Stimulated activated CD8-positive, alpha-beta memory T cell treated with anti-CD3 and anti-CD28 coated beads, Interleukin-12 subunit alpha, Interleukin-12 subunit beta, amount 100 ng/mL, for 4 hours (primary cell): ENCODE results near the gene FEZF1.
"Not testable (repeated sequence)": the region's sequence is repeated elsewhere in the genome, so short reads cannot be mapped to it uniquely, and the experiment has no call there.

Source experiments
- DNase-seq: peaks from one replicate; pipeline ENCODE4 v3.0.0-alpha.2; 2020; ENCODE audit warnings: low read depth

Gene FEZF1

DNA sequence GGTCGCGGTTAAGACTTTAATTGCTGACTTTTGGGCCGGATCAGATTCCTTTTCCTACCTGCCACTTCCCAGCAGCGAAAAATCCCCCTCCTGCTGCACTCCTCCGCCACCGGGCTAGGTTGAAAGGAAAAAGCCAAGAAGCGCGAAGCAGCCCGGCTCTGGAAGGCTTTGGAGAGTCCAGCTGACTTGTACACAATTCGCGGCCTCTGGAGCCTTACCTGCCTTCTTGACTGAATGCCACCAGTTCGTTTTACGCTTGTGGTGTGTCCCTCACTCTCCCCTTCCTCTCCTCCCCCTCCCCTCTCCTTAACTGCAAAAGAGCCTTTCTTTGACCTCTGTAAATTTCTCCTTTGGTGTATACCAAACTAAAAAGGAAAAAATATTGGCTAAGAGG, 2.7 kb upstream of the FEZF1 start:
- no peak for DNase-seq

DNA sequence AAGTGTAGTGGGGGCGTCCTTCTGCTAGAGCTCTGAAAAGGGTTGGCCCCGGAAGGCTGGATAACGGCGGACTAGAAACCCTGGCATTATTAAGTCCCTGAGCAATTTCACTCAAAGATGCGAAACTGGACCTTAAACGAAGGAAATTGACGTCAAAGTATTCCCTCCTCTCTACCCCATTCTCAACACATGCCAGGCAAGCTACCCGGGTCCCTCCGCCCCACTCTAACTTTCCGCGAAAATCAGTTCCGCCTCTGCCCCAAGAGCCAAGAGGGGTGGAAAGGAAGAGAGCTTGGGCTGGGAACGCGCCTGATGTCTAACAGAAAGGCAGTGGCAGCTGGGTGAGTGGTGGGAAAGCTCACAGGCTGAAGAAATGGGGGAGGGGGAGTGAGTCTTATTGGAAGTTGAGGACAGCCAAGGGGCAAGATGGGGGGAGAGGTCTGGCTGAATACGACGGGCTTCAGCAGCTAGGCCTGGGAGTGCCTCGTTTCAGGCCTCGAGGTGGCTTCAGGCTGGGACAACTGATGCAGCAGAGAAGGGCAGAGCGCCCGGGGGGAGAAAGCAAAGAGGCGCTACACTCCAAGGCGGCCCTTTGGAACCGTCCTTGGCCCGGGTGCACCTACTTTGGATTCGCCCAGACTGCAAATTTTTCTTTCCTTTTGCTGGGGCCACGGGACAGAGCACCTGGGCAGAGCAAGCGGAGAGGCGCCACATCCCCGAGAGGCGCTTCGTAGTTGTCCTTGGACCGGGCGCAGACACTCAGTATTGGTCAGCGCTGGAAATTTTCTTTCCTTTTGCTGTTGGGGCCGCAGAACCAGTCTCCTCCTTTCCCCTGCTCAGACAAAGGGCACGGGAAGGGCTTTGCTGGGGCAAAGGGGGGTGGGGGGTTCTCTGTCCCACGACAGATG, 2.0 kb upstream of the FEZF1 start:
- DNase-seq, result no peak

DNA sequence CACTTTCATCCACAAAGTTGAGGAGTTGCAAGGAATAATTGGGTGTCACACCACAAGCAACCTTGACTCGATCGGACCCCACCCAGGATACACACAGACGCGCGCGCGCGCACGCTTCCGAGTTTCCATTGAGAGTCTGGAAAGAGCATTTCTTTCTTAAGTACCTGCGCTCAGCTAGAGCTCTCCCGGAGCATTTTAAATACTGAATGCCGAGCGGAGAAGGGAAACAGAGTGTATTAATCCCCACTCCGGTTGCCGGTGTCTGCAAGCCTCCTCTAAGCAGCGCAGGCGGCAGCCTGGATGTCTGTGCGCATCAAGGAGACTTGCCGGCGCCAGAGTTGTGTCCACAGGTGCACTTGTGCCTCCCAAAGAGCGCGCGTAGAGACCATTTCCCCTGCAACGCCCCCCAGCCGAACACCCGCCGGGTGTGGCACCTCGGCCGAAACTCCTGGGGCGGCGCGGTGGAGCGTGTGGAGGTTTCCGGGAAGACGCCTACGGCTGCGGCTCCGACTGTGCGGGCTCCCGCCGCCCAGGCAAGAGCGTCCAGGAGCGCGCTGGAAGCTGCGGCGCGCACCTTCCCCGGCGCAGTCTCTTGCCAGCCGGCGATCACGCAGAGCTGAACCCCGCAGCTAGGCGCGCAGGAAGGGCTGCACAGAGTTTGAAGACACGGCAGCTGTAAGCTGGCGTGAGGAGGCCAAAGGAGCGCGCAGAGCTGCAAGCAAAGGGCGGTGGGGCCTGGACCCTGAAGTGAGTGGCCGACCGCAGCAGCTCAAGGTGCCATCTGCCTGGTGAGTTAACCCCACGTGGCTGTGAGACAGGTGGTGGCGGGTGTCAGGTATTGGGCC, 1.1 kb upstream of the FEZF1 start:
- DNase-seq, result no peak

DNA sequence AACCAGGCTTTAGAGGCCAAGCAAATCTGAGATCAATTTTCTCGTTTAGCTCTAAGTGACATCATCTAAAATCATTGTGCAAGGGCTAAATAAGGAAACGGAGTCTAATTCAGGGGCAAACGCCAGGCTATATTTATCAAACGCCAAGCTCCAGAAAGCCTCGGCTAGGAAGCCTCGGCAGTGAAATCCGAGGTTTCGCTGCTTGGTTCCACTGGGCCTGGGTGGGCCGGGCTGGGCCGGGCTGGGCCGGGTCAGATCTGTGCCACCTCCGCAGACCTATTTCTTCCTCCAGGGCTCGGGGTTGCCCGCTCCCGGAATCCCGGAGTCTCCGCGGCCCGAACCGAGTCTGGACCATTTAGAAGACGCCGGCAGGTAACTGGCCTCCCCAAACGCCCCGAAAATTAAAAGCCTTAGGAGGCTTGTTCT, 459 bp upstream of the FEZF1 start:
- DNase-seq, result no peak

DNA sequence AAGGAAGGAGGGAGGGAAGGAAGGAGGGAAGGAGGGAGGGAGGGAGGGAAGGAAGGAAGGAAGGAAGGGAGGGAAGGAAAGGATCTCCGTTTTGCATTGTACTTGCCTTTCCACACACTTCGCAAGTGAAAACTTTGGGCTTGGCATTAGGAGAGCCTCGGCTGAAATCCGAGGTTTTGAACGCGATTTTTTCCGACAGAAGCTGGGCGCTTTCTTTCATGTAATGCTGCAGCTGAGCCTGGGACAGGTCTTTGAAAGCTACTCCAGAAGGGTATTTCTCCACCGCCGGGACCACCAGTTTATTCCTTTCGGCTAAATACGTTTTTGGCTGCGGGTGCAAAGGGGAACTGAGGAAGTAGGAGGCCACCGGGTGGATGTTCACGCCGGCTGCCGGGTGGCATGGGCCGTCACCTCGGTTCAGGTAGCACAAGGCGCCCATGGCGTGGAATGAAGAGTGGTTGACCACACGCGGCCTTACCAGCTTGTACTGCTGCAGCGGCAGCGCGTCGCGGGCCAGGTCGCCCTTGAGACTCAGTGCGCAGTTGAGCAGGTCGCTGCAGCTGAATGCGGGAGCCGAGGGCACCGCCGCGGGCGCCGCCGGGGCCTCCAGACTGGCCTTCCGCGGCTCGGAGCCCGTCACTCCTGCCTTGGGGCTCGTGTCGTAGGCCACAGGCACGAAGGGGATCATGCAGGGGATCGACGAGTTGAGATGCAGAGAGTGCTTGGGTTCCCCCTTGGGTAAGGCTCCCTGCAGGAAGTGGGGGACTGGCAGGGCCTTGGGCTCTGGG, 825 bp downstream of the FEZF1 start:
- DNase-seq, result no peak

DNA sequence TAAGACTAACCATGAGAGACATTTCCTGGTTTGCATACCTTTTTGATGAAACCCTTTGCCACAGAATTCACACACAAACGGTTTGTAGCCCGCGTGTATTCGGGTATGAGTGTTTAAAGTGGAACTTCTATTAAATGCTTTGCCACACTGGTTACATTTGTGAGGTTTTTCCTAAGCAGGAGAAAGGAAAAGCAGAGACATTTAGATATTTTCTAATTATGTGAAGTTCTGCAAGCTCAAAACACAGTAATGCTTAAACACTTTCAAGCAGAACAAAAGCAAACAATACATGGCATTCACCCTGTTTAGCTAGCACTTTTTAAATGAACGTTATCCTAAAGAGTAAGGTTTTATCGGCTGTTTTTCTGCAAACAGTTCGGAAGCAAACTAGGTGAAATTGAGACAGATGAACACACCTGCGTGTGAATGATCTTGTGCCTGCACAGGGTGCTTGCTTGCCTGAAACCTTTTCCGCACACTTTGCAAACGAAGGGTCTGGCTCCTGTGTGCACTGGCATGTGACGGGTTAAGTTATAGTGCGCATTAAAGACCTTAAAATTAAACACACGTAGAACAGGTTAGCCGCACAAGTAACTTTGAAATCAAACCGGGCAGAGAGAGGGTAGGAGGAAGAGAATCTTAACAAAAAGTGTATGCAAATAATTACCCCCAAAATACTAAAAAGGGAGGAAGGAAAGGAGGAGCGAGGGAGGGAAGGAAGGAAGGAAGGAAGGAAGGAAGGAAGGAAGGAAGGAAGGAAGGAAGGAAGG, 1.6 kb downstream of the FEZF1 start:
- no peak for DNase-seq

DNA sequence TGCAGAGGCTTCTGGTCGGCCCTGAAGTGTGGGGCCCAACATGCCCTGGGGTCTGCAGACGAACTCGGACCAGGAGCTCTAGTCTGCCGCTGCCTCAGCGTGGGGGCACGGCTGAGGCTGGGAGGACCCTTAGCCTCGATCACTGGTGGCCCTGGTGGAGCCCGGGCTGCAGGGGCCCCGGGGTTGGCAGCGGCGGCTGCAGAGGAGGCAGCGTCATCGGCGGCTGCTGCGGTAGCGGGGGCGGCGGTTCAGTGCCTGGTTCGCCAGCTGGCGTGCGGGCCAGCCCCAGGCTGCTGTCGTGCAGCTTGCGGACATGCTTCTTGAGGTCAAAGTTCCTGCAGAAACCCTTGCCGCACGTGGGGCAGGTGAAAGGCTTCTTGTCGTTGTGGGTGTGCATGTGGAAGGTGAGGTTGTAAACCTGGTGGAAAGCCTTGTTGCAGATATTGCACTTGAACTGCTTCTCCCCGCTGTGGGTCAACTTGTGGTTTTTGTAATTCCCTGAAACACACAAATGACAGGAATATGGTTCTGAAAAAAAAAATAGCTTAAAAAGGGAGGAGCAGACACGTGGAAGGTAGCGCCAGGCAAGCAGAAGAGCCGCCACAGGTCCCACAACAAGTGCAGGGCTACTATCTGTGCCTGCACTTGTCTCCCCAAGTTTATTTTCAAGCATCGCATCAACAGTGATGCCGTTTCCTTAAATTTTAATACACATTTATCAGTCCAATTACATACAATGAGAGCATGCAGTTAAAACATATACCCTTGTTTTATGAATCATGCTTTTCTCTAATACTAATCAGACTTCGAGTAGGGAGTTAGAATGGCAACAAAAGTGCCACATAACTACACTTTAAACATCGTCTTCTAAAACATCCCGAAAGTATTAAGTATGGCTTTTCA, 2.4 kb downstream of the FEZF1 start:
- DNase-seq, result no peak

DNA sequence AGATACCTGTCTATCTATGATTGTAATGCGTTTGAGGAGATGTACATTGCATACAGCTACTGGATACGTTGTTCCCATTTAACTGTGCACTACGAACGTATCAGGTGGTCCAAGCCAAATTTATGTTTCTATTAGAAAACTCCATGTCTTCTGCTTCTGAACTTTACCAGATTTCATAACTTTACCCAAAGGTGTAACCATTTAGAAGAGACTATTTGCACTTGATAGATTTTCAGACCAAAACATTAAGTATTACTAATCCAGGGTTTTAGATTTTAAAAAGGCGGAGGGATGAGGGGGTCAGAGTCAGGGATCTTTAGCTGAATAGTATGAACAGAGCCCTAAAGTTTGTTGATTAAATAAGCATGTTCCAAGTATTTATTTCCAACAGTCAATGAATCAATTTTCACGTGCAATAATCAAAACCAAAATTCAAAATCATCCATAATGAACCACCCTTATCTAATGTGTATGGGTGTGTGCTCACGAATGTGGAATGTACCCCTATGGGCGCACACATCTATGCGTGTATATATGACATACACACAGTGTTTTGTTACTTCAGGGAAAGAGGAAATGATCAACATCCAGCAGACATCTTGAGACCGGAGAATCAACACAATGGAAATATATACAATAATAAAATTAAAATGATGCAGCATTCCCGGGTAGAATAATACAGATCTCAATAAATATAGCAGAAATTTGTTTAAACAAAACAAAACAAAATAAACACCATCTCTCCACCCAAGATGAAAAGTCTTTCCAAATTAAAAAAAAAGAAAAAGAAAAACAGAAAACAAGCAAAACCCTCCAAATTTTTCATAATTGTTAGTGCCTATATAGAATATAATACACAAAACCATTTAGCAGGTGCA, 3.4 kb downstream of the FEZF1 start:
- no peak for DNase-seq

DNA sequence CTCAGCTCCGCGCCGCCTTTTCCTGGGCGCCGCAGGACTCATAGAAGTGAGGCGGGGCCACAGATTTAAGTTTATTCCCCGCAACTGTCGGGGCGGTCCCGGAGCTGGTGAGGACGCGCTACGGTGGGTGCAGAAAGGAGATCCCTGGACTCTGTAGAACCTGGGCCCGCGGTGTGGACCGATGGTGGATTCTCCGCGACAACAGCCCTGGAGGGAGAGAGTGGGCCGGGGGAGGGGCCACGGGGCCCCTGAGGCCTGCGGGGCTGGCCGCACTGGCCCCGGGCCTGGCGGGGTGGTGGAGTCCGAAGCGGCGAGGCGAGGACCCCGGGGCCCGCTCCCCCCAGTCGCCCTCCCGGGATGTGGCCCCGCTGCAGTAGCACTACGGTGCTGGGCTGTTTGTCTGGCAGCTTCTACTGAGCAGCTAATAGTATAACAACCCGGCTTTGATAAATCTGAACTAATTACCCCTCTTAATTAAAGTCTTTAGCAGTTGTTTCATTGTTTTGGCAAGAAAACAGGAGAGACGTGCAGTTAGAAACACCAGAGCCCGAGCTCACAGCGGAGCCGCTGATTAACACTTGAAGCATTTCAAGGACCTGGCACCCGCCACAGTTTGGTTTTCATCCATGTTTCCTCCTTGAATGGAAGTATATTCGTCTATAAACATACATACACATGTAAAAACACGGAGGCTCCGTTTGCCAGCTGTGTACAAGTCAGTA, 4.2 kb downstream of the FEZF1 start:
- DNase-seq, result no peak

DNA sequence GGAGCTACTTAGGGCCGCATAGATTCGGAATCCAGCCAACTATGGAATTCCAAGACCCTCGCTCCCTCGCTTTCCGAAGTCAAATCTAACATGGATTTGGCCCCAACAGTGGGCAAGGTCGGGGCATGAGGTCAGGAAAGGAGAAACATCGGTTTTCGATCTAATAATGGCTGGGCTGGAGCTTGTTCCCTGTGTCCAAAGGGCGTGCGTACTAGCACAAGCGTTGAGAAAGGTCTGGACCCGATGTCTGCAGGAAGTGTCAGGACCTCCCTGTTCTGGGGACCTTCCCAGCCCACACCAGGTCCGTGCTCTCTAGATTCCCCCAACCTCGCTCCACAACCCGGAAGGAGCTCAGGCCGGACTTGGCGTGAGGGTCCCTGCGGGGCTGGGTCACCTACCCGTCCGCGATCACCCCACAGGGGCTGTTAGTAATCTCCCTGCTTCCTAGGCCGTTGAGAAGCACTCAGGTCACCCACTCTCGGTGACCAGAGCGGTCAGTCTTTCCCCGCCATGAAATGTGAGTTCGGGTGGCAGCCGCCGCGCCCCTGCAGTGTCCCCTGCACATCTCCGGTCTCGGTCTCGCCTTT, 4.8 kb downstream of the FEZF1 start:
- DNase-seq, result no peak

DNA sequence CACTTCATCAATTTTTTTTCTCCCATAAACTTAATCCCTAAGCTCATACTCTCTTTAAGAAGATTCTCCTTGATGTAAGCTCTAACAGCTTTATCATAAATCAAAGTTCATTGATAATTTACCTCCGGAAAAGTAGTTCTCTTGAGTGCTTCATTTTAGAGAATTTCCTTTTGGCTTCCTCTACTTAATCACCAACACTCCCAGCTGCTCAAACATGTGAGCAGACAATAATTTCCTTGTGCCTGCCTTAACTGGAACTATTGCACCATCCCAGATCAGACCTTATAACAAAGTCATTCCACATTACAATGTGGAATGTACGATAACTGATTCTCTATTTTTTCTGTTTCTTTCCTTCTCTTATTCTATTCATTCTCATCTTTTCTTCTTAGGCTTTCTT, 5.9 kb downstream of the FEZF1 start:
- DNase-seq, result no peak

DNA sequence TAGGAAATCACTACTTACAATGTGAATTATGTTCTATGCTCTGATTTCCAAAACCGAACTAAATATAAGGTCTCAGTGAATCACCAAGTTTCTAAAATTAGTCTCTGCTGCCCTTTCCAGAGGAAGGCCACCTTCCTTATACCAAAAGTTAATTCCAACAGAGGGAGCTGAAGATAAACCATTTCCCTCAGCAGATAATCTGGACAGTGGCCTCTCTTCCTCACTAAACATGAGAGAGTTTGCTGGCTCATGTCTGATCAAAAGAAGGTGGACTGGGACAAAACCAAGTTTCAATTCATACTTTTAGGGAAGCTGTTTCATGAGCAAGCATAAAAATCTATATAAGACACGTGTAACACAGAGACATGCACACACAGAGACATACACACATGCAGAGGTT, 6.4 kb downstream of the FEZF1 start:
- DNase-seq, result no peak

DNA sequence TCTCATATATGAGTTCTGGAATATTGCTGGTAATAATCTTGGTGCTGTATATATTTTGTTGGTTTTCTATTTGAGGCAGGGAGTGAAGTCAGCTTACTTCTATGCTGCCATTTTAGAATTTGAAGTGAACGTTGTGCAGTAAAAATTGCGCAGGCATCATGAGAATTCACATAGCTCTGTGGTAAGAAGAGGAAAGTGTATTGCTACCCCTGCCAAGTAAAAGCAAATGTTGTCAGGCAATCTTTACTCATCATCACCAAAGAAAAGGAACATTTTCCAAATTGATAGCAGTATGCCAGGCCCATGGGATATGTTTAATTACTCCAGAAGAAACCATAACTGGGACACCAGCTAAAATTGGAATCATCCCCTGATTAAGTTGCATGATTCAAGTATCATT, 13.4 kb downstream of the FEZF1 start:
- DNase-seq, result no peak

DNA sequence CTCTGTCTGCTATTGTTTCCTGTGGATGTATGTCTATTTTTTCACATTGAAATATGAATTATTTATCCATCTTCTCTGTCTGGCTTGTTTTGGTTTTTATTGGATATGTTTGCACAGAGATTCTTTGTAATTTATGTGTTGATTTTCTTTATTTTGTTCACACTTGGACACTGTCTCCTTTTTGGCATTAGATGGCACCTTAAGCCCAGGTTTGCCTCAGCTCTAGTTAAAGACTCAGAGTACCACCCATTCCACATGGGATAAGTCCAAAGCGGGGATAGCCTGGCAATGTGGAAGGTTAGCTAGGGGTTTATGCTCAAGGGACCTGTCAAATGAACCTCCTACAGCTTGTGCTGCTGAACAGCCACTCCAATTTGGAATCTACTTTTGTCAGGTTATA, 14.1 kb downstream of the FEZF1 start:
- no peak for DNase-seq

DNA sequence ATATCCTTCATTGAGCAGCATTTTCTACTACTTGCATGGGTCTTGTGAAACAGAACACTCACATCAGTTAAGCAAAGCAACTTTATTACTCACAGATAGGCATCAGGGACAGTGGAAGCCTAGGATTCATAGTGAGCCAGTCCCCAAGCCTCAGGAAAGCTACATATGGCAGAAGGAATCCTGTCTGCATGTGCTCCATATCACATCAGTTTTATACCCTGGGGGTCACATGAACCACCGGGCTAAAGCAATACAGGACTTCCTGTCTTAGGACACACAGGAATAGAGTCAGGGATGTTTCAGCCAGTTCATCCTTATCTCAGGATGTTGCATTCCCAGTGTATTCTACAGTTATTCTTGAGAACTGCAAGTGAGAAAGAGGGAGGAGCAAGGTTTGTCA, 15.1 kb downstream of the FEZF1 start:
- no peak for DNase-seq

DNA sequence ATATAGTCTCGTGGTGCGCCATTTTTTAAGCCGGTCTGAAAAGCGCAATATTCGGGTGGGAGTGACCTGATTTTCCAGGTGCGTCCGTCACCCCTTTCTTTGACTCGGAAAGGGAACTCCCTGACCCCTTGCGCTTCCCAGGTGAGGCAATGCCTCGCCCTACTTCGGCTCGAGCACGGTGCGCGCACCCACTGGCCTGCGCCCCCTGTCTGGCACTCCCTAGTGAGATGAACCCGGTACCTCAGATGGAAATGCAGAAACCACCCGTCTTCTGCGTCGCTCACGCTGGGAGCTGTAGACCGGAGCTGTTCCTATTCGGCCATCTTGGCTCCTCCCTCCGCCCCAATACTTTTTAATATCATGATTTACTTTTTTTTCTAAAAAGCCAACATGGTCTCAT, 19.9 kb downstream of the FEZF1 start:
- not testable (repeated sequence) for DNase-seq

DNA sequence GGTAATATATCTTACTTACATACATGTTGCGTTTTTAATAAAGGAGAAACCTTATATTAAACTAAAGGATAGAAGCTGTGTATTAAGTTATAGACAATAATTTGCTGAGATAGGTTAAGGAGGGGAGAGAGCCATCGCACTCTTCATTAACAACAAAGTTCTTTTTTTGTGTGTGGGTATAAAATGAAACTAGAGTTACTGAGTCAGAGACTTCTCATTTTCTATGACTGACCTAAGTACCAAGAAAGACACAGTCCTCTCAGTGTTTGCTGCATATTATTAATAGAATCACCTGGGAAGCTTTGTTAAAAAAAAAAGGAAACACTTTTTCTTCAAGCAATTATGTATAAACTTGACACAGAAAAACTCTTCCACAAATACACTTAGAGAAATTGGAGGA, 31.4 kb downstream of the FEZF1 start:
- no peak for DNase-seq

DNA sequence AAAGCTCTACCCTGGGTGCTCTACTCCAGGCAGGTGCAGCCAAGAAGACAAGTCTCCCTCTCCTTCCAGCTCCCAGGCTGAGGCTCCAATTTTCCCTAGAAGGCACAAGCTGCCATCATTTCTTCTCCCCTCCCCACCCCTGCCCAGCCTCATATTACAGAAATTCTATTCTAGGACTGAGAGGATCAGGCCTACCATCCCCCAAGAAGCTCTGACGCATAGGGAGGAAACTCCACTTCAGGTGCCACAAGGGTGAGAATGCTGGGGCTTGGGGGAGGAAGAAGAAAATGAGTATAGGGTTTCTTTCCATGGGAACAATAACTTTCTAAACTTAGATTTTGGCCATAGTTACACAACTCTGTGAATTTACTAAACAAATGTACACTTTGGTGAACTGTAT, 35.3 kb downstream of the FEZF1 start:
- no peak for DNase-seq

DNA sequence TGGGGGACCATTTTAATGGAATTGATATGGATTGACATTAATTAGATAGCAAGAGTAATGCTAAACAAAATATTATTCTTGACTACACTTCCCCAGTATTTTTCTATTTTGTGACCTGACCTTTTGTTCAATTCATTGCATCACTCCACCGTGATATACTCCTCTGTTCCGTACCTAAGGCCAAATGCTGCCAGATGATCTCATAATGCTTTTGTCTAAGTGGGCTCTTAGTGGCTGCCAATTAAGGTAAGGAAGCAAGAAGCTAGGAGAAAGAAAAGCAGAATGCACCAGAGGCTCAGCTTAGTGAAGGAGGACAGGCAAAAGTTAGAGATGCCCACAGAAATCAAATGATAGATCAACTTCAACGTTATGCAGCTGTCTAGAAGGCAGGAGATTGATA, 36.4 kb downstream of the FEZF1 start:
- no peak for DNase-seq
